Panc1 (cell line): ENCODE data around the gene LMF1. TPM values are rescaled to one million over a fixed set of nuclear protein-coding genes. Genes with fewer than 3 reads are reported as not detected.

ENCODE experiments used
- ATAC-seq: fragments of 200-7000 bp; cut with Tn5 transposase; 2 replicates; pipeline ENCODE4 v1.9.1; 2020; ENCODE audit warnings: mild to moderate bottlenecking, moderate library complexity
- BruUV-seq: library from RNA; stranded (reverse); fragments of 400-500 nt; replicated peaks from 2 replicates; lab custom pipeline; 2021; lab: Mats Ljungman, UMichigan
- CTCF ChIA-PET: fragments of 300-600 bp; sonication (Branson Sonifier 250); formaldehyde crosslinking; loops from one replicate; lab custom pipeline; 2022; ENCODE audit warnings: antibody characterized with exemption; lab: Charles Lee
- POLR2A ChIA-PET: fragments of 300-600 bp; sonication (Branson Sonifier 250); formaldehyde crosslinking; loops from one replicate; lab custom pipeline; 2022; ENCODE audit warnings: antibody characterized with exemption; lab: Charles Lee
- DNase-seq: peaks from one replicate; pipeline ENCODE4 v3.0.0-alpha.2; 2010; ENCODE audit warnings: low read depth, low spot score
- H3K27ac ChIP-seq: 2 replicates; pipeline ENCODE4 v1.5.1; 2011; ENCODE audit warnings: mild to moderate bottlenecking, low read length, inconsistent platforms
- H3K27me3 ChIP-seq: fragments of 200-500 bp; sonication (Bioruptor generic); 2 replicates; pipeline ENCODE4 v1.6.0; 2014; ENCODE audit warnings: low read length, inconsistent platforms; ENCODE audit not compliant: control insufficient read depth, insufficient read depth
- H3K36me3 ChIP-seq: fragments of 200-500 bp; sonication (Bioruptor generic); 2 replicates; pipeline ENCODE4 v1.5.1; 2014; ENCODE audit warnings: inconsistent platforms, mild to moderate bottlenecking, low read length, moderate library complexity; ENCODE audit not compliant: control insufficient read depth, insufficient read depth
- H3K4me1 ChIP-seq: 2 replicates; pipeline ENCODE4 v1.5.1; 2011; ENCODE audit warnings: inconsistent platforms, mild to moderate bottlenecking, low read length, moderate library complexity; ENCODE audit not compliant: control insufficient read depth, insufficient read depth
- H3K4me3 ChIP-seq, 2 experiments: 2 replicates each; pipeline ENCODE4 v1.5.1; 2011 to 2012; ENCODE audit warnings: low read depth in 2 of 2, low read length in 2 of 2, mild to moderate bottlenecking in 2 of 2, inconsistent platforms in 1 of 2, moderate library complexity in 1 of 2
- H3K9me3 ChIP-seq: fragments of 200-500 bp; sonication (Bioruptor generic); 2 replicates; pipeline ENCODE4 v1.5.1; 2014; ENCODE audit warnings: low read depth, mild to moderate bottlenecking, inconsistent platforms, low read length, moderate library complexity; ENCODE audit not compliant: control insufficient read depth, insufficient read depth
- CTCF ChIP-seq: fragments of 450-650 bp; IDR thresholded peaks from 2 replicates; pipeline ENCODE4 v1.5.1; 2017; ENCODE audit warnings: mild to moderate bottlenecking
- POLR2AphosphoS5 ChIP-seq: IDR thresholded peaks from 2 replicates; pipeline ENCODE4 v1.6.1; 2012; ENCODE audit warnings: mild to moderate bottlenecking, low read depth, low read length, moderate library complexity
- REST ChIP-seq, 2 experiments: IDR thresholded peaks; 2 replicates each; pipeline ENCODE4 v1.6.1; 2011 to 2012; ENCODE audit warnings: low read depth in 2 of 2, control low read depth in 1 of 2, low read length in 1 of 2, mild to moderate bottlenecking in 1 of 2, moderate library complexity in 1 of 2; ENCODE audit not compliant: insufficient read depth in 1 of 2
- SIN3A ChIP-seq: IDR thresholded peaks from 2 replicates; pipeline ENCODE4 v1.6.1; 2012; ENCODE audit warnings: low read depth, mild to moderate bottlenecking, low read length, moderate library complexity, borderline replicate concordance; ENCODE audit not compliant: insufficient read depth
- TCF7L2 ChIP-seq: IDR thresholded peaks from 2 replicates; pipeline ENCODE4 v1.6.1; 2011; ENCODE audit warnings: mild to moderate bottlenecking, low read depth, low read length, inconsistent platforms
- in situ Hi-C: cut with HindIII; loops from 2 replicates; pipeline ENCODE4 v1.10.0; 2016; ENCODE audit warnings: low sequenced_read_pairs, low pct_unique_long_range_greater_than_20kb
- intact Hi-C: fragments of 100-400 bp; cut with micrococcal nuclease; formaldehyde crosslinking; loops from one replicate; pipeline ENCODE4 v1.10.0; 2022; ENCODE audit not compliant: unreplicated experiment
- total RNA-seq: library from RNA; stranded (reverse); gene quantifications from one replicate; pipeline ENCODE4 v1.2.1, GENCODE V29; 2021; ENCODE audit not compliant: unreplicated experiment

The LMF1 gene
- total RNA-seq, 1 experiment from 2014 or later = 24.3 TPM

- H3K27ac ChIP-seq = no peak overlapping the region
- CTCF ChIA-PET = no interaction called here
- BruUV-seq = no TSS peak
- no peak overlapping the region for H3K4me3 ChIP-seq
- DNase-seq (no peak), ATAC-seq (no peak)
- intact Hi-C loops = no loop called here
- no peaks in the 10 kb centered on the region for H3K36me3 ChIP-seq
- no peaks in the 10 kb centered on the region for H3K27me3 ChIP-seq
- in situ Hi-C loops = loop anchor here (5.0 kb wide), 1 partner anchor 40 kb away; no protein-coding TSS in a partner anchor
- H3K4me1 ChIP-seq = no peaks in the 10 kb centered on the region
- TF ChIP-seq TCF7L2 (no peak), POLR2AphosphoS5 (no peak), REST (IDR thresholded peaks at IDR 0.05; ENCODE audit: insufficient read depth in 1 of 2, low read depth in 2 of 2, low read length in 1 of 2) (no peak)
- POLR2A ChIA-PET = no interaction called here
- H3K9me3 ChIP-seq = peaks cover 6% of the 10 kb centered on the region; the same call in 1 of the 2 replicates
Measured at GRCh38 chr16:937311-937710, 33.5 kb downstream of the LMF1 start.

GRCh38 chr16:935684-936083 lies 35.1 kb downstream of the LMF1 start:
- H3K27me3 ChIP-seq = no peaks in the 10 kb centered on the region
- H3K4me1 ChIP-seq = no peaks in the 10 kb centered on the region
- in situ Hi-C loops = loop anchor here (5.0 kb wide), 1 partner anchor 42 kb away; no protein-coding TSS in a partner anchor
- no peak overlapping the region for H3K4me3 ChIP-seq
- no peak for ATAC-seq
- intact Hi-C loops = no loop called here
- no peak for DNase-seq
- TF ChIP-seq POLR2AphosphoS5 (no peak), TCF7L2 (no peak), SIN3A (no peak), CTCF (no peak), REST (IDR thresholded peaks at IDR 0.05; ENCODE audit: insufficient read depth in 1 of 2, low read depth in 2 of 2, low read length in 1 of 2) (no peak)
- no peaks in the 10 kb centered on the region for H3K36me3 ChIP-seq
- ChIA-PET CTCF (no interaction called here), POLR2A (no interaction called here)
- no TSS peak for BruUV-seq
- no peaks in the 10 kb centered on the region for H3K9me3 ChIP-seq
- H3K27ac ChIP-seq = no peak overlapping the region
